Measurements from ENCODE around the gene RNF208. TPM values are rescaled to one million over a fixed set of nuclear protein-coding genes. Genes with fewer than 3 reads are reported as not detected.

The RNF208 gene
- total and polyA plus RNA-seq, 10 of the 15 experiments (the other 5 are each of a cell fraction or from before 2014, with no cell fraction given) = 0.06 to 10.7 (median 0.77) TPM

DNA sequence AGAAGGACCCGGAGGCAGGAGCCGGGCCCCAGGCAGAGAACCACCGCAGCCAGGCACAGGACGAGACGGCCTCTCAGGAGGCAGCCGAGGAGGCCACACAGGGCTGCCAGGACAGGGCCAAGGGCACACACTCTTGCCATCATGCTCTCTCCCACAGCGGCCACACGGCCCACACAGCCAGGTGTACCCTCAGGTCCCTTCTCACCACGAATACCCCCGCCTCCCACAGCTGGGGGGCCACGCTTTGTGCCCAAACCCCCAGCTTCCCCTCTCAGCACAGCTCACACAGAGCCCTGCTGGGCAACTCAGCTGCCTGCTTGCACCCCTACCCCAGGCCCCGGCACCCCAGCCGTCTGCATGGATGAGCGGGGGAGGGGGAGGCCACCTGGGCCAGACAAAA lies 28.3 kb downstream of the RNF208 start:
- H3K27me3 ChIP-seq (replicated peaks in 1 of 2; ENCODE audit: control insufficient read depth in 2 of 2, insufficient read depth in 2 of 2, low read length in 1 of 2) = no peaks in the 10 kb centered on the region
- SMC1A ChIA-PET (ENCODE audit: uncharacterized antibody, unreplicated experiment) = no interaction called here
- H3K9ac ChIP-seq (ENCODE audit: control insufficient read depth, insufficient read depth, low read length) = no peak overlapping the region
- no peak for FAIRE-seq
- H3K9me3 ChIP-seq (replicated peaks; ENCODE audit: control insufficient read depth, insufficient read depth, low read length) = no peaks in the 10 kb centered on the region
- CTCF ChIA-PET = interaction anchor here (1.1 kb wide), 1 partner anchor 43 kb away, joined by 3 read pairs; no protein-coding TSS in a partner anchor
- H3K4me2 ChIP-seq (ENCODE audit: control insufficient read depth, insufficient read depth) = no peak overlapping the region
- TF ChIP-seq, protein P1, sequence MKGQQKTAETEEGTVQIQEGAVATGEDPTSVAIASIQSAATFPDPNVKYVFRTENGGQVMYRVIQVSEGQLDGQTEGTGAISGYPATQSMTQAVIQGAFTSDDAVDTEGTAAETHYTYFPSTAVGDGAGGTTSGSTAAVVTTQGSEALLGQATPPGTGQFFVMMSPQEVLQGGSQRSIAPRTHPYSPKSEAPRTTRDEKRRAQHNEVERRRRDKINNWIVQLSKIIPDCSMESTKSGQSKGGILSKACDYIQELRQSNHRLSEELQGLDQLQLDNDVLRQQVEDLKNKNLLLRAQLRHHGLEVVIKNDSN (IDR thresholded peaks at IDR 0.05; ENCODE audit: borderline replicate concordance, extremely low read length, insufficient read depth, low read depth, low read length) = no peak
- TF ChIP-seq MYC (IDR thresholded peaks at IDR 0.05; ENCODE audit: insufficient read depth, insufficient read length, insufficient replicate concordance, low read length, severe bottlenecking) (no peak), BMI1 (IDR thresholded peaks at IDR 0.05; ENCODE audit: borderline replicate concordance) (no peak), HCFC1 (IDR thresholded peaks at IDR 0.05; ENCODE audit: low read length) (no peak), IKZF2 (IDR thresholded peaks at IDR 0.05) (no peak), RCOR1 (conservative IDR thresholded peaks at IDR 0.05; ENCODE audit: low read depth, low read length) (no peak), SREBF2 (IDR thresholded peaks at IDR 0.05; ENCODE audit: low read length) (no peak), SIN3A (IDR thresholded peaks at IDR 0.05; ENCODE audit: low read depth, low read length) (no peak), POU2F2 (IDR thresholded peaks at IDR 0.05; ENCODE audit: borderline replicate concordance, low read depth, low read length) (no peak), DPF2 (IDR thresholded peaks at IDR 0.05) (no peak), TAF1 (IDR thresholded peaks at IDR 0.05; ENCODE audit: borderline replicate concordance, low read depth, low read length) (no peak), CBX5 (IDR thresholded peaks at IDR 0.05; ENCODE audit: low read depth) (no peak), ATF7 (IDR thresholded peaks at IDR 0.05; ENCODE audit: low read depth) (no peak)
- peaks cover 0 to 7% of the 10 kb centered on the region in 2 experiments; a peak in 2 of 4 replicates for H3K36me3 ChIP-seq (ENCODE audit: control insufficient read depth in 2 of 2, insufficient read depth in 2 of 2, low read length in 1 of 2)
- in situ Hi-C loops (cut with MboI) = no loop called here
- BruUV-seq (replicated peaks) = no TSS peak
- POLR2A ChIA-PET = interaction anchor here (1.9 to 2.8 kb wide), 2 partner anchors 30 to 64 kb away, joined by 5 to 10 read pairs; partner anchors contain the start of gene CYSRT1
- H2AFZ ChIP-seq (ENCODE audit: control insufficient read depth, low read depth, low read length) = no peak overlapping the region
- peaks cover 7% of the 10 kb centered on the region; the same call in 1 of the 2 replicates for H4K20me1 ChIP-seq (ENCODE audit: control insufficient read depth, insufficient read depth)
- no peak for ATAC-seq
- peaks cover 7% of the 10 kb centered on the region for H3K4me1 ChIP-seq (ENCODE audit: control insufficient read depth, insufficient read depth, low read length)
- DNase-seq (ENCODE audit: low read depth, low spot score) = no peak
- H3K4me3 ChIP-seq = no peak overlapping the region
- peaks cover 14% of the 10 kb centered on the region for H3K79me2 ChIP-seq (ENCODE audit: control insufficient read depth, insufficient read depth, low read length)
- WGBS (ENCODE audit: insufficient coverage, insufficient replicate concordance, low lambda C conversion rate, missing lambda C conversion rate) = 79% methylated on average over 11 of the region's 14 CpGs
- no peak overlapping the region for H3K27ac ChIP-seq (ENCODE audit: control insufficient read depth, insufficient read depth)
- RAD21 ChIA-PET (ENCODE audit: unreplicated experiment) = no interaction called here
- intact Hi-C loops (cut with micrococcal nuclease; ENCODE audit: unreplicated experiment) = no loop called here
